ENCODE results near the gene IMPACT. TPM values are rescaled to one million over a fixed set of nuclear protein-coding genes. Genes with fewer than 3 reads are reported as not detected.

Gene IMPACT
- total RNA-seq, 1 donor from 2014 or later, result 28.7 TPM

GRCh38 chr18:24479371-24479770, 52.9 kb downstream of the IMPACT start:
- no peak for DNase-seq

GRCh38 chr18:24482821-24483220, 56.4 kb downstream of the IMPACT start:
- no peak for DNase-seq

- no peak for DNase-seq
Observed at GRCh38 chr18:24485681-24486080, 59.2 kb downstream of the IMPACT start.

GRCh38 chr18:24486684-24487083, 60.2 kb downstream of the IMPACT start:
- DNase-seq, result no peak

- no peak for DNase-seq
Observed at GRCh38 chr18:24488824-24489493, 62.5 kb downstream of the IMPACT start.

- no peak for DNase-seq
Observed at GRCh38 chr18:24490539-24490938, 64.1 kb downstream of the IMPACT start.

GRCh38 chr18:24491927-24492834, 65.7 kb downstream of the IMPACT start:
- DNase-seq, result no peak

GRCh38 chr18:24494586-24494985, 68.1 kb downstream of the IMPACT start:
- no peak for DNase-seq

- no peak for DNase-seq
Observed at GRCh38 chr18:24497031-24497754, 70.7 kb downstream of the IMPACT start.

- DNase-seq, result no peak
Observed at GRCh38 chr18:24499814-24500213, 73.3 kb downstream of the IMPACT start.

GRCh38 chr18:24500217-24500616, 73.7 kb downstream of the IMPACT start:
- DNase-seq, result no peak

- no peak for DNase-seq
Observed at GRCh38 chr18:24500766-24501165, 74.3 kb downstream of the IMPACT start.

- no peak for DNase-seq
Observed at GRCh38 chr18:24502667-24503523, 76.4 kb downstream of the IMPACT start.

Small RNA genes within 50 kb of the gene (small RNA-seq; reads per million reads assigned to genes)
- not detected for gene RF00019

Other genes with a start within 250 kb of the IMPACT start
- 63.9 TPM for gene OSBPL1A, start 28.8 kb upstream of the IMPACT start, total RNA-seq
- not detected for gene HRH4, start 34.0 kb downstream of the IMPACT start, total RNA-seq